DLD1 (cell line): ENCODE data around the gene ACSL3.
"Not testable (repeated sequence)": the region's sequence is repeated elsewhere in the genome, so short reads cannot be mapped to it uniquely, and the experiment has no call there.

ENCODE experiments used
- in situ Hi-C: cut with HindIII; loops from 2 replicates; pipeline ENCODE4 v1.10.0; 2017; ENCODE audit warnings: low sequenced_read_pairs

ACSL3 gene

DNA sequence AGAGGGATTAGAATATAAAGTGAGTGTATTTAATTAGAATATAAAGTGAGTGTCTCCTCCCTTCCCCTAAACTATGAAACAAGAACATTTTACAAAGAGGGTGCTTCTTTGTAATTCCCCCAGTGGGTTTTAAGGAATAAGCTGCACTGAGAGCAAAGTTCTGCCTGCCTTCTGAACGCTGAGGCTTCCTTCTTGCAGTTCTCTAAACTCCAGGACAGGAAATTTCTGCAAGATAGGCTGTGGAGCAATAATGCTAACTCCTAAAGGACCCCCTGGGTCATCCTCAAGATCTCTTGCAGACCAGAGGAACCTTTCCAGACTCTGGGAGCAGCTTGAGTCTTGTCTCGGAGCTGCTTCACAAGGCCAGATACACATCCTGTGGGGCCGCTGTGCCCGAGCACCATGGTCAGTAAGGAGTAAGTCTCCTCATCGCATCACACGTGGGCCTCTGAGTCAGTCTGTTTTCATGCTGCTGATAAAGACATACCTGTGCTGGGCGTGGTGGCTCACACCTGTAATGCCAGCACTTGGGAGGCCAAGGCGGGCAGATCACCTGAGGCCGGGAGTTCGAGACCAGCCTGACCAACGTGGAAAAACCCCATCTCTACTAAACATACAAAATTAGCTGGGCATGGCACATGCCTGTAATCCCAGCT lies 103.7 kb downstream of the ACSL3 start:
- in situ Hi-C loops = no loop called here

DNA sequence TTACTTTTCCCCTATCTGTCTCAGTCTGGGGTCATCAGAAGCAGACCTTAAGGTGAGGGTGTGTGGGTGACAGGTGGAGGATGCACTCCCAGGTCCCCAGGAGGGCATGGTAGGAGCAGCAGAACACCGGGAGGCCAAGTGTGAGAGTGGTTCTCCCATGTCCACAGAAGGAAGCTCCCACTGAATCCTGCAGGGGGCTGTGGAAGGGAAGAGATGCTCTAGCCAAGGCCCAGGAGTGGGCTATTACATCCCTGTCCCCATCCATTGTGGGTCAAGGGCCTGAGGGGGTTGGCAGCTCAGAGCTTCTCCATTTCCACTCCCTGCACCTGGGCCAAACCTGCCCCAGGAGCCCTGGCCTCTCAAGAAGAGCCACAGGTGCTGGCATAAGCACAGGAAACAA lies 104.7 kb downstream of the ACSL3 start:
- in situ Hi-C loops = no loop called here

DNA sequence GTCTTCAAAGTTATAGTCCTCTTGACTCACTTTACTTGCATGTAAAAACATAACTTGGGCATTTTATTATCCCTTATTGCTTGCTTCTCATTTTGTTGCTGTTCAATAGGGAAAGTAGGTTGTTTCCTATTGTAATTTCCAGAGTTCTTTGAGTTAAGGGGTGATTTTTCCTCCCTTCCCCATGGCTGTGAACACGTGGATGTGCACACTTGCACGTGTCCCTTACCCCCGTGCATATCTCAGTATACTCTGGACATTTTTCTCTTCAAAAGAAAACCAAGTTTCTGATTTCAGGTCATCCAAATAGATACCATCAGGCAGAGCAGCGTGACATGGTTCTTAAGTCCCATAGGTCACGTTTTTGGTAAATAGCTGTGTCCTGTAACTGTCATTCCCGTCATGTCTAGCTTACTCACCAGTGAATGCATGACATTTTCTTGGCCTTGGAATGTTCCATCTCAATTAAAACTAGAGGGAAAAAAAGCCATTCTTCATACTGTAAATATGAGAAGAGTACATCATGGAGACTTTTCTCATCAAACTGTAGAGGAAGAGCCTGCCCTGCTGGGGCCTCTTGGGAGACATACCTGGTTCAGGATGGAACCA lies 107.8 kb downstream of the ACSL3 start:
- in situ Hi-C loops = no loop called here

- in situ Hi-C loops = no loop called here
Observed at GRCh38 chr2:222969491-222969890, 108.7 kb downstream of the ACSL3 start.

- in situ Hi-C loops = loop anchor here (5.0 to 10.0 kb wide), 3 partner anchors 52 to 130 kb away; no protein-coding TSS in a partner anchor
Observed at GRCh38 chr2:222972420-222972819, 111.6 kb downstream of the ACSL3 start.

DNA sequence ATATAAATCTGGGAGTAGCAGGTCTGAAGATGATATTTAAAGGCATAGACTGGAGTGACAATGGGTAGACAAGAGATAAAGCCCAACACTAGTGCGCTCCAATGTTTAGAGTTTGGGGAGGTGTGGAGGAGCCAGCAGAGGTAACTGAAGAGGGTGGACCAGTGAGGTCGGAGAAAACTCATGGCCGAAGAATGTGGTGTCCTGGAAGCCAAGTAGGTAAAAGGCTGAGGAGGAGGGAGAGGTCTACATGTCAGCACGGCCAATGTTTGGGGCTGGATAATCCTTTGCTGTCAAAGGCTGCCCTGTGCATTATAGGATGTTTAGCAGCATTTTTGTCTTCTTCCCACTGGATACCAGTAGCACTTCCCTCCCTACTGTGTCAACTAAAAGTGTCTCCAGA lies 112.4 kb downstream of the ACSL3 start:
- in situ Hi-C loops = loop anchor here (5.0 to 10.0 kb wide), 3 partner anchors 52 to 129 kb away; no protein-coding TSS in a partner anchor

DNA sequence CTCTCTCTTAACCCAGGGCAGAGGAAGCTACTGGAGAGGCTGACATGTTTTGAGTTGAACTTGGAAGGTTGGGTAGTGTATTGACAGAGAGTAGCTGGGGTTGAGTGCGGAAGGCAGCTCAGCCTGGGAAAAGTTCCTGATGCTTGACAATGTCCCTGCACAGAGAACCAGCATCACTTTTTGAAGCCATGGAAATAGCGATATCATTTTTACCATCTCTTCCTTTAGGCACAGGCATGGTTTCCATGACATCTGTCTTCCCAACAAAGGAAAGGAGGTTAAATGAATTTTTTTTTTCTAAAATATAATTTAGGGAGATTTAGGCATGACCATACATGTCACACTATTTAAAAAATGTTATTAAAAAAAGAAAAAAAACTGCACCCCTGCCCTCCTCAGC lies 112.9 kb downstream of the ACSL3 start:
- in situ Hi-C loops = loop anchor here (5.0 to 10.0 kb wide), 3 partner anchors 51 to 129 kb away; no protein-coding TSS in a partner anchor

GRCh38 chr2:222976521-222977061 lies 115.8 kb downstream of the ACSL3 start:
- in situ Hi-C loops = loop anchor here (10.0 kb wide), 1 partner anchor 48 kb away; no protein-coding TSS in a partner anchor

DNA sequence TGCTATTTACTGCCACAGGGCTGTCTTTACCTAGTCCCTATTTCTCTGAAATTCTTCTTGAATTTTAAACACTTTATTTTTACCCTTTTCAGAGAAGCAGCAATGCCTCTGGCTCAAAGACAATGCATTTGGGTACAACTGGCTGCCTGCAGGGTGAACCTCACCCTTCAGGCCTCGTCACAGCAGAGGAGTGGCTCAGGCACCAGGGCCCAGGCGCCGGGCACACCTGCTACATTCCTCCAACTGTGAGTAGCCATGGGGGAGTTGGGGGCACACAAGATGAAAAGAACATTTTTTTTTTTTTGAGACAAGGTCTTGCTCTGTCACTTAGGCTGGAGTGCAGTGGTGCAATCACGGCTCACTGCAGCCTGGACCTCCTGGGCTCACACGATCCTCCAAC lies 116.3 kb downstream of the ACSL3 start:
- in situ Hi-C loops = loop anchor here (10.0 kb wide), 1 partner anchor 48 kb away; no protein-coding TSS in a partner anchor

DNA sequence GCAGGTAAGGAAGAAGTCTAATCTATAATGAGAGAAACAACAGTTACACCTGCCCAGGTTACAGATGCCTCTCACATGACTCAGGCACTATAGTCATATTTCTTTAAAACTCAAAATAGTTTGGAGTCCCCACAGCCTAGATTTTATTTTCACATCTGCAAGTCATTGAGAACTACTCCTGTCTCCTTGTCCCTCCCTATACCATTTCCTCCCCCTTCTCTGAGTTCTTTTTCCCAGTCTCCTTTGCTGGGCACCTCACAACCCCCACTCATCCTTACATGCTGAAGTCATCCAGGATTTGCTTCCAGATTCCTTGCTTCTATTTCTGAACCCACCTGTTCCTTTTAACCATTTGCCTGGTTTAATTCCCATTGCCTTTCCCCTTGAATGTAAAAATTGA lies 118.0 kb downstream of the ACSL3 start:
- in situ Hi-C loops = loop anchor here (10.0 kb wide), 1 partner anchor 46 kb away; no protein-coding TSS in a partner anchor

GRCh38 chr2:222979484-222979883 lies 118.6 kb downstream of the ACSL3 start:
- in situ Hi-C loops = loop anchor here (10.0 kb wide), 1 partner anchor 45 kb away; no protein-coding TSS in a partner anchor

DNA sequence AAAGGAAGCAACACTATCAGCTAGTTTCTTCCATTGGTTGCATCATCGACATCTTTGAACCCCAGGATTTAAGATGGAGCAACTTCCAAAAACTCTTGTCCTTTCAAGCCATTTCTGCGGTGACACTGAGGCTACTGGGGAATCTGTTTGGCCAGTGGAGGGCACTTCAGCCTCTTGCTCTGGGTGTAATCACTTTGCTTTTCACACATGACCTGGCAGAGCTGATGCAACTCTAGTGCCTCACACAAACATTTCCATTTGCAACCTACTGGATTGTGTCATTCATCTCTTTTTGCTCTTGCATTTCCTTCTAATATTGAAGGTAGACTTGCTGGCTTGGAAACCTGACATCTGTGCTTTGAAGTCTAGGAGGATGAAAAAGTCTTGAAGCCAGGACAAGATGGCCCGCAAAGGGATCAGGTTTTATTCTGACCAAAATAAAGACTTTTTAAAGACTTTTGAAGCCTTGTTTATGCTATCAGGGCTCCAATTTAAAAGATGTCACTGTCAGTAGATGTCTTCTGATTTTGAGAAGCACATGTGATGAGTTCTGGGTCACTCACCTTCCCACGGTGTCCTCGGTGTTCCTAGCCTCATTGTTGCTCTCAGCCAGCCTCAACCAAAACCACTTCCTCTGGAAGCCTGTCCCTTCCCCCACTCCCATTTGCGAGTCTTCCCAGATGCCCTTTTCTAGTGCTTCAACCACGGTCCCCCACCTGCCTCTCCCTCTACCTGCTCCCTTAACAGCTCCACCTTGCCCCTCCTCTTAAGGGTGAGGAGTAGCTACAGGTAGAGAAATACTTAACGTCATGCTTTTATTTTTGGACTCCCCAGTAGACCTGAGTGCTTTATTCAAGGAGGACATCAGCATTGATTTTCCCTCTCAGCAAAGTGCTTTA lies 121.4 kb downstream of the ACSL3 start:
- in situ Hi-C loops = no loop called here

- in situ Hi-C loops = no loop called here
Observed at GRCh38 chr2:222982909-222983265, 122.1 kb downstream of the ACSL3 start.

DNA sequence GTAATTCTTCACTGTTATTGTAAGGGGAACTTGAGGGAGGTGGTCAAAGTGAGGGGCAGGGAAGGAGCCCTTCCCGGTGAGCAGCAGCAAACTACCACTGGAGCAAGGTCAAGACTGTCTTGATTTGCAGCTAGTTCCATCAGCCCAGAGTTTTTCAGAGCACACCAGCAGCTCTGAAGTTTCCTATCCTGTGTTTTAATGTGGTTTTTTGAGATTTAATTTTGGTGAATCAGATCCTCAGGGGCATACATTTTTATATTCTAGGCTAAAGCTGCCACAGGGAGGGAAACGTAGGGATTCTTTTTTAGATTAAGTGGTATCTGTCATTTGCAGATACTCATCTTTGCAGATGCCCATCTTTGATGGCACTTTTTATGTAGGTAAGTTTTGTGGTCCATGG lies 124.1 kb downstream of the ACSL3 start:
- in situ Hi-C loops = no loop called here

GRCh38 chr2:222989431-222989830 lies 128.6 kb downstream of the ACSL3 start:
- in situ Hi-C loops = no loop called here

GRCh38 chr2:222990206-222990605 lies 129.4 kb downstream of the ACSL3 start:
- in situ Hi-C loops = not testable (repeated sequence)

- in situ Hi-C loops = no loop called here
Observed at GRCh38 chr2:222992137-222992536, 131.3 kb downstream of the ACSL3 start.
